Astrocyte (in vitro differentiated cells and primary cell): ENCODE data around the gene RIMS4. TPM values are rescaled to one million over a fixed set of nuclear protein-coding genes. Genes with fewer than 3 reads are reported as not detected.

Experiments used
- DNase-seq: peaks from one replicate; pipeline ENCODE4 v3.0.0-alpha.2; 2010; ENCODE audit warnings: low read depth
- FAIRE-seq: peaks from 2 replicates; lab custom pipeline; 2011; peaks lifted over from hg19 to GRCh38; lab: Jason Lieb, UNC
- H2AFZ ChIP-seq: 2 replicates; pipeline ENCODE4 v1.6.0; 2012; ENCODE audit warnings: low read depth, low read length, inconsistent platforms
- H3K27ac ChIP-seq: 2 replicates; pipeline ENCODE4 v1.5.1; 2011; ENCODE audit warnings: low read depth, low read length, inconsistent platforms
- H3K27me3 ChIP-seq: 2 replicates; pipeline ENCODE4 v1.6.0; 2011; ENCODE audit warnings: low read length, inconsistent platforms; ENCODE audit not compliant: insufficient read depth
- H3K36me3 ChIP-seq: 2 replicates; pipeline ENCODE4 v1.5.1; 2011; ENCODE audit warnings: low read length, inconsistent platforms; ENCODE audit not compliant: insufficient read depth
- H3K4me1 ChIP-seq: 2 replicates; pipeline ENCODE4 v1.5.1; 2011; ENCODE audit warnings: low read length, inconsistent platforms; ENCODE audit not compliant: insufficient read depth
- H3K4me2 ChIP-seq: 2 replicates; pipeline ENCODE4 v1.6.0; 2012; ENCODE audit warnings: low read length, inconsistent platforms
- H3K4me3 ChIP-seq: 2 replicates; pipeline ENCODE4 v1.5.1; 2011; ENCODE audit warnings: low read depth, mild to moderate bottlenecking, low read length, inconsistent platforms; ENCODE audit not compliant: insufficient read depth
- H3K79me2 ChIP-seq: 2 replicates; pipeline ENCODE4 v1.6.0; 2012; ENCODE audit warnings: mild to moderate bottlenecking, low read length, inconsistent platforms; ENCODE audit not compliant: insufficient read depth
- H3K9ac ChIP-seq: 2 replicates; pipeline ENCODE4 v1.6.0; 2012; ENCODE audit warnings: mild to moderate bottlenecking, low read length, inconsistent platforms
- H3K9me3 ChIP-seq: 2 replicates; pipeline ENCODE4 v1.5.1; 2012; ENCODE audit warnings: low read depth, mild to moderate bottlenecking, low read length, inconsistent platforms; ENCODE audit not compliant: insufficient read depth
- H4K20me1 ChIP-seq: 2 replicates; pipeline ENCODE4 v1.6.0; 2012; ENCODE audit warnings: low read length, inconsistent platforms; ENCODE audit not compliant: insufficient read depth
- H3K27ac Mint-ChIP-seq: one replicate; pipeline ENCODE4 v1.8.0; 2021; ENCODE audit warnings: mild to moderate bottlenecking, mixed read lengths; ENCODE audit not compliant: unreplicated experiment
- H3K27me3 Mint-ChIP-seq: one replicate; pipeline ENCODE4 v1.8.0; 2021; ENCODE audit warnings: low read depth, mixed read lengths; ENCODE audit not compliant: unreplicated experiment
- H3K36me3 Mint-ChIP-seq: one replicate; pipeline ENCODE4 v1.8.0; 2021; ENCODE audit warnings: low read depth, mixed read lengths; ENCODE audit not compliant: unreplicated experiment
- H3K4me1 Mint-ChIP-seq: one replicate; pipeline ENCODE4 v1.8.0; 2021; ENCODE audit warnings: low read depth, mixed read lengths; ENCODE audit not compliant: unreplicated experiment
- H3K4me3 Mint-ChIP-seq: one replicate; pipeline ENCODE4 v1.8.0; 2021; ENCODE audit warnings: mild to moderate bottlenecking, moderate library complexity, mixed read lengths; ENCODE audit not compliant: unreplicated experiment
- H3K9me3 Mint-ChIP-seq: one replicate; pipeline ENCODE4 v1.8.0; 2021; ENCODE audit warnings: mild to moderate bottlenecking, mixed read lengths; ENCODE audit not compliant: unreplicated experiment
- CTCF ChIP-seq: IDR thresholded peaks from 2 replicates; pipeline ENCODE4 v1.5.1; 2011; ENCODE audit warnings: low read depth, mild to moderate bottlenecking, inconsistent platforms, low read length, moderate library complexity; ENCODE audit not compliant: insufficient read depth
- EZH2 ChIP-seq: IDR thresholded peaks from 2 replicates; pipeline ENCODE4 v1.6.1; 2012; ENCODE audit warnings: mild to moderate bottlenecking, low read length, inconsistent platforms; ENCODE audit not compliant: insufficient read depth
- total RNA-seq: library from RNA; stranded (reverse); gene quantifications from 2 replicates; pipeline ENCODE4 v1.2.1, GENCODE V29; 2021

RIMS4 gene
- total RNA-seq, 1 donor from 2014 or later = 0.48 TPM

- Mint-ChIP-seq H3K36me3 (peaks cover 3% of the 10 kb centered on the region), H3K27me3 (peaks cover 10% of the 10 kb centered on the region), H3K27ac (no peak overlapping the region), H3K4me3 (no peak overlapping the region), H3K4me1 (peaks cover 16% of the 10 kb centered on the region), H3K9me3 (no peaks in the 10 kb centered on the region)
- H3K27ac ChIP-seq = no peak overlapping the region
- no peak for FAIRE-seq
- no peak overlapping the region for H3K4me3 ChIP-seq
- no peak for DNase-seq
- H3K27me3 ChIP-seq = peaks cover 13% of the 10 kb centered on the region
- H3K9me3 ChIP-seq = no peaks in the 10 kb centered on the region
- no peak for TF ChIP-seq EZH2
- no peak for TF ChIP-seq CTCF
- H2AFZ ChIP-seq = no peak overlapping the region
- peaks cover 10% of the 10 kb centered on the region for H4K20me1 ChIP-seq
- no peaks in the 10 kb centered on the region for H3K36me3 ChIP-seq
- H3K4me2 ChIP-seq = no peak overlapping the region
- no peak overlapping the region for H3K9ac ChIP-seq
- H3K4me1 ChIP-seq = peaks cover 24% of the 10 kb centered on the region
- H3K79me2 ChIP-seq = no peaks in the 10 kb centered on the region
These were observed 103.2 kb downstream of the RIMS4 start for GRCh38 chr20:44707018-44707579.

DNA sequence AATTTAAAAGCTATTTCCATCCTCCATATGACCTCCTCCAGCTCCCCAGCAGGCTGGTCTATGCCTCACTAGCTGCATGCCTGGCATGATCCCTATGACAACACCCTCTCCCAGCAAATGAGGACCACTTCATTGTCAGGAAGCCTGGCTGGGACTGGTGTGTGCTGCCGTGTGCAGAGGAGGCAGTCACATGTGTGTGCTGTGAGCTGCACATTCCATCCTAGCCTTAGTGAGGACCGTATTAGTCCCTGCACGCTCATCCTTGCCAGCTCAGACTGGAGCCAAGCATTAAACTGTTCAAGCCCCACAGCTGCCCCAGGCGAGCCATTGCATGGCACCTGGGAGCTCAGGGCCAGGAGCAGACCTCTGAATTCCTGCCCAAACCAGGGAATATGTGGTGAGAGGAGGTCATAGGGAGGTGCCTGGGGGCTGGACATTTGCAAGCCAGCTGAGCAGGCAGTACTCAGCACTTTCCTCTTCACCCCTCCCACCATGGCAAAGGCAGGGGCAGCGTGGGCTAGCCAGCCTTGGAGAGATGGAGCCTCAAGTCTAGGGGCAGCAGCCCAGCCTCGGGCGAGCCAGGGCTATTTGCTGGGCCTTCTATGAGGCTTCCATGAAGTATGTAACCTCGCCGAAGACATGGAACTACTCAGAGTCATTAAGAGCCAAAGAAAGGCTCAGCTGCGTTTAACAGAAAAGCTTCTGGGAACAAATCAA, 103.9 kb downstream of the RIMS4 start:
- Histone ChIP-seq H3K36me3 (no peaks in the 10 kb centered on the region), H3K27me3 (peaks cover 13% of the 10 kb centered on the region), H3K79me2 (no peaks in the 10 kb centered on the region), H3K9ac (no peak overlapping the region), H4K20me1 (peaks cover 10% of the 10 kb centered on the region), H3K4me3 (no peak overlapping the region), H2AFZ (no peak overlapping the region), H3K4me2 (no peak overlapping the region), H3K9me3 (no peaks in the 10 kb centered on the region), H3K4me1 (peaks cover 25% of the 10 kb centered on the region), H3K27ac (no peak overlapping the region)
- peak overlapping the region; percentile 67 for H3K27ac Mint-ChIP-seq
- H3K36me3 Mint-ChIP-seq = peaks cover 2% of the 10 kb centered on the region
- FAIRE-seq (no peak), DNase-seq (no peak)
- peaks cover 20% of the 10 kb centered on the region for H3K4me1 Mint-ChIP-seq
- TF ChIP-seq EZH2 = no peak
- no peak for TF ChIP-seq CTCF
- H3K9me3 Mint-ChIP-seq = no peaks in the 10 kb centered on the region
- H3K27me3 Mint-ChIP-seq = peaks cover 5% of the 10 kb centered on the region
- peak overlapping the region; percentile 29 for H3K4me3 Mint-ChIP-seq
